Stomach (tissue), 4 donors: ENCODE results near the gene RSPH4A.

ENCODE experiments used
- CTCF ChIP-seq, 7 experiments: fragments of 450-650 bp in 4 of 7; fragments of 200-600 bp in 3 of 7; sonication (generic) in 3 of 7; IDR thresholded peaks; one replicate each; pipeline ENCODE4 v1.5.1; 2016 to 2019; ENCODE audit warnings: antibody characterized with exemption in 7 of 7, control low read depth in 2 of 7, mild to moderate bottlenecking in 1 of 7
- EP300 ChIP-seq: sonication (generic); formaldehyde crosslinking; IDR thresholded peaks from one replicate; pipeline ENCODE4 v1.6.1; 2017; ENCODE audit warnings: antibody characterized with exemption

GRCh38 chr6:116586738-116587137 lies 29.5 kb upstream of the RSPH4A start:
- TF ChIP-seq CTCF (IDR thresholded peaks at IDR 0.05): no peak
- TF ChIP-seq EP300: no peak
